A549 (cell line): Measurements from ENCODE around the gene ZNF276.

Experiments
- BCL3 ChIP-seq: fragments of >200 bp; sonication (Bioruptor Twin); formaldehyde crosslinking; IDR thresholded peaks from 3 replicates; pipeline ENCODE4 v1.6.1; 2016
- ESRRA ChIP-seq: fragments of 150-350 bp; IDR thresholded peaks from 2 replicates; pipeline ENCODE4 v1.6.1; 2014; ENCODE audit warnings: mild to moderate bottlenecking, low read length, borderline replicate concordance
- FOXS1 ChIP-seq: fragments of 250-450 bp; sonication (Bioruptor Pico); IDR thresholded peaks from 2 replicates; pipeline ENCODE4 v1.5.0; 2020; ENCODE audit warnings: mild to moderate bottlenecking, moderate library complexity
- MAX ChIP-seq: IDR thresholded peaks from 2 replicates; pipeline ENCODE4 v1.6.1; 2012
- POLR2A ChIP-seq: IDR thresholded peaks from 2 replicates; pipeline ENCODE4 v1.6.1; 2012; ENCODE audit warnings: mild to moderate bottlenecking, low read length
- RAD21 ChIP-seq, 2 experiments: fragments of >200 bp in 1 of 2; sonication (Bioruptor Twin) in 1 of 2; formaldehyde crosslinking in 1 of 2; IDR thresholded peaks in 1 of 2; conservative IDR thresholded peaks in 1 of 2; 2 replicates in 1 of 2; 3 replicates in 1 of 2; pipeline ENCODE4 v1.6.1; 2012 to 2018; ENCODE audit warnings: inconsistent platforms in 1 of 2
- RARB ChIP-seq: fragments of 250-450 bp; sonication (Bioruptor Pico); IDR thresholded peaks from 2 replicates; pipeline ENCODE4 v1.8.0; 2021; ENCODE audit warnings: mild to moderate bottlenecking, moderate library complexity
- TF ChIP-seq, protein P1 (sequence below): fragments of 450-650 bp; IDR thresholded peaks from 2 replicates; pipeline ENCODE4 v1.6.1; 2014; ENCODE audit warnings: antibody characterized with exemption
- TF ChIP-seq, protein P2 (sequence below): fragments of >200 bp; sonication (Bioruptor Twin); formaldehyde crosslinking; IDR thresholded peaks from 3 replicates; pipeline ENCODE4 v1.5.1; 2016

- TF ChIP-seq RAD21 (conservative IDR thresholded peaks at IDR 0.05 in 1 of 2, IDR thresholded peaks at IDR 0.05 in 1 of 2) (no peak), POLR2A (peak; percentile 81), BCL3 (no peak; the same call in 2 of the 3 replicates), ESRRA (no peak), FOXS1 (CRISPR knock-in tag) (no peak), RARB (no peak), MAX (peak; percentile 95)
- TF ChIP-seq, protein P1, sequence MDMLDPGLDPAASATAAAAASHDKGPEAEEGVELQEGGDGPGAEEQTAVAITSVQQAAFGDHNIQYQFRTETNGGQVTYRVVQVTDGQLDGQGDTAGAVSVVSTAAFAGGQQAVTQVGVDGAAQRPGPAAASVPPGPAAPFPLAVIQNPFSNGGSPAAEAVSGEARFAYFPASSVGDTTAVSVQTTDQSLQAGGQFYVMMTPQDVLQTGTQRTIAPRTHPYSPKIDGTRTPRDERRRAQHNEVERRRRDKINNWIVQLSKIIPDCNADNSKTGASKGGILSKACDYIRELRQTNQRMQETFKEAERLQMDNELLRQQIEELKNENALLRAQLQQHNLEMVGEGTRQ: 0 out of 2 replicates have a peak, but pooled peaks have one; percentile 5
- TF ChIP-seq, protein P2, sequence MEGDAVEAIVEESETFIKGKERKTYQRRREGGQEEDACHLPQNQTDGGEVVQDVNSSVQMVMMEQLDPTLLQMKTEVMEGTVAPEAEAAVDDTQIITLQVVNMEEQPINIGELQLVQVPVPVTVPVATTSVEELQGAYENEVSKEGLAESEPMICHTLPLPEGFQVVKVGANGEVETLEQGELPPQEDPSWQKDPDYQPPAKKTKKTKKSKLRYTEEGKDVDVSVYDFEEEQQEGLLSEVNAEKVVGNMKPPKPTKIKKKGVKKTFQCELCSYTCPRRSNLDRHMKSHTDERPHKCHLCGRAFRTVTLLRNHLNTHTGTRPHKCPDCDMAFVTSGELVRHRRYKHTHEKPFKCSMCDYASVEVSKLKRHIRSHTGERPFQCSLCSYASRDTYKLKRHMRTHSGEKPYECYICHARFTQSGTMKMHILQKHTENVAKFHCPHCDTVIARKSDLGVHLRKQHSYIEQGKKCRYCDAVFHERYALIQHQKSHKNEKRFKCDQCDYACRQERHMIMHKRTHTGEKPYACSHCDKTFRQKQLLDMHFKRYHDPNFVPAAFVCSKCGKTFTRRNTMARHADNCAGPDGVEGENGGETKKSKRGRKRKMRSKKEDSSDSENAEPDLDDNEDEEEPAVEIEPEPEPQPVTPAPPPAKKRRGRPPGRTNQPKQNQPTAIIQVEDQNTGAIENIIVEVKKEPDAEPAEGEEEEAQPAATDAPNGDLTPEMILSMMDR: no peak
Observed at GRCh38 chr16:89711601-89712273, 9.6 kb upstream of the ZNF276 start.
